Endothelial cell of umbilical vein (primary cell): ENCODE results near the gene PIM1.

Experiments
- EZH2 ChIP-seq: IDR thresholded peaks from 2 replicates; pipeline ENCODE4 v1.6.1; 2012; ENCODE audit warnings: borderline replicate concordance, low read depth, mild to moderate bottlenecking, moderate library complexity, low read length, inconsistent platforms; ENCODE audit not compliant: severe bottlenecking
- GATA2 ChIP-seq: IDR thresholded peaks from 2 replicates; pipeline ENCODE4 v1.7.0; 2011; ENCODE audit warnings: low read depth, mild to moderate bottlenecking, moderate library complexity, mixed read lengths, low read length; ENCODE audit not compliant: insufficient read length, insufficient read depth
- JUN ChIP-seq: IDR thresholded peaks from 2 replicates; pipeline ENCODE4 v1.6.1; 2011; ENCODE audit warnings: borderline replicate concordance, low read depth; ENCODE audit not compliant: insufficient read length, insufficient read depth
- MYC ChIP-seq: IDR thresholded peaks from one replicate; pipeline ENCODE4 v1.6.1; 2011; ENCODE audit warnings: mild to moderate bottlenecking, low read depth, low read length
- POLR2A ChIP-seq: IDR thresholded peaks from 2 replicates; pipeline ENCODE4 v1.6.1; 2012; ENCODE audit warnings: low read depth, mild to moderate bottlenecking, control low read depth, low read length
- POLR2AphosphoS5 ChIP-seq: IDR thresholded peaks from 2 replicates; pipeline ENCODE4 v1.6.1; 2012; ENCODE audit warnings: low read depth, mild to moderate bottlenecking, control low read depth, low read length, moderate library complexity; ENCODE audit not compliant: insufficient read depth
- TF ChIP-seq, protein P1 (sequence below), 2 donors: IDR thresholded peaks; 1 replicate in 1 of 2; 2 replicates in 1 of 2; pipeline ENCODE4 v1.5.1; 2011; ENCODE audit warnings: low read length in 2 of 2, mild to moderate bottlenecking in 2 of 2, moderate library complexity in 2 of 2, control low read depth in 1 of 2, inconsistent platforms in 1 of 2, low read depth in 1 of 2; ENCODE audit not compliant: insufficient read depth in 1 of 2; ENCODE audit errors: extremely low read depth in 1 of 2
- TF ChIP-seq, protein P2 (sequence below): IDR thresholded peaks from 2 replicates; pipeline ENCODE4 v1.6.1; 2011; ENCODE audit not compliant: insufficient read depth, insufficient read length

DNA sequence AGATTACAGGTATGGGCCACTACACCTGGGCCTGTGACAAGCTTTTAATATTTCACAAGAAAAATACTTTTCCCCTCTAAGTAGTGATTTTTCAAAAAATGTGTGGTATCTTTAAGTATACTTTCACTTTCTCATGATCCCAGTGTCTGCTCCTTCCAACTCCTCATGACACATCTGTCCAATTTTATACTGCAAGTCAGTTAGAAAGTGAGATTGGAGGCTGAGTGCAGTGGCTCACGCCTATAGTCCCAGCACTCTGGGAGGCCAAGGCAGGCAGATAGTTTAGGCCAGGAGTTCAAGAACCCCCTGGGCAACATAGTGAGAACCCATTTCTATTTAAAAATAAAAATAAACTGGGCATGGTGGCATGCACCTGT is 20.2 kb downstream of the PIM1 start:
- TF ChIP-seq, protein P1, sequence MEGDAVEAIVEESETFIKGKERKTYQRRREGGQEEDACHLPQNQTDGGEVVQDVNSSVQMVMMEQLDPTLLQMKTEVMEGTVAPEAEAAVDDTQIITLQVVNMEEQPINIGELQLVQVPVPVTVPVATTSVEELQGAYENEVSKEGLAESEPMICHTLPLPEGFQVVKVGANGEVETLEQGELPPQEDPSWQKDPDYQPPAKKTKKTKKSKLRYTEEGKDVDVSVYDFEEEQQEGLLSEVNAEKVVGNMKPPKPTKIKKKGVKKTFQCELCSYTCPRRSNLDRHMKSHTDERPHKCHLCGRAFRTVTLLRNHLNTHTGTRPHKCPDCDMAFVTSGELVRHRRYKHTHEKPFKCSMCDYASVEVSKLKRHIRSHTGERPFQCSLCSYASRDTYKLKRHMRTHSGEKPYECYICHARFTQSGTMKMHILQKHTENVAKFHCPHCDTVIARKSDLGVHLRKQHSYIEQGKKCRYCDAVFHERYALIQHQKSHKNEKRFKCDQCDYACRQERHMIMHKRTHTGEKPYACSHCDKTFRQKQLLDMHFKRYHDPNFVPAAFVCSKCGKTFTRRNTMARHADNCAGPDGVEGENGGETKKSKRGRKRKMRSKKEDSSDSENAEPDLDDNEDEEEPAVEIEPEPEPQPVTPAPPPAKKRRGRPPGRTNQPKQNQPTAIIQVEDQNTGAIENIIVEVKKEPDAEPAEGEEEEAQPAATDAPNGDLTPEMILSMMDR (IDR thresholded peaks at IDR 0.05; ENCODE audit: extremely low read depth in 1 of 2, insufficient read depth in 1 of 2, low read depth in 1 of 2, low read length in 2 of 2), result no peak
- no peak for TF ChIP-seq POLR2AphosphoS5
- TF ChIP-seq EZH2, result no peak
- TF ChIP-seq GATA2, result no peak
- TF ChIP-seq POLR2A, result no peak
- TF ChIP-seq, protein P2, sequence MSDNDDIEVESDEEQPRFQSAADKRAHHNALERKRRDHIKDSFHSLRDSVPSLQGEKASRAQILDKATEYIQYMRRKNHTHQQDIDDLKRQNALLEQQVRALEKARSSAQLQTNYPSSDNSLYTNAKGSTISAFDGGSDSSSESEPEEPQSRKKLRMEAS, result no peak
- TF ChIP-seq JUN, result no peak
- no peak for TF ChIP-seq MYC
